ENCODE measurements around the gene CORIN. TPM values are rescaled to one million over a fixed set of nuclear protein-coding genes. Genes with fewer than 3 reads are reported as not detected.

The CORIN gene
- total and polyA plus RNA-seq, 8 donors: 0.31 to 1.7 (median 0.39) TPM; not detected in 2

GRCh38 chr4:47852136-47852535, 14.3 kb upstream of the CORIN start:
- H3K4me3 ChIP-seq: no peak overlapping the region
- peaks cover 4 to 55% (median 43%) of the 10 kb centered on the region in 4 donors for H3K36me3 ChIP-seq
- H3K27me3 ChIP-seq: no peaks in the 10 kb centered on the region
- DNase-seq: peak in 1 of 2 donors; percentile 5
- intact Hi-C loops (cut with DNase I; ENCODE audit: low total_unique reads): no loop called here
- no peaks in the 10 kb centered on the region for H3K9me3 ChIP-seq
- H3K4me1 ChIP-seq: no peaks in the 10 kb centered on the region
- WGBS, 5 donors: 76 to 88% (median 79%) methylated on average over 1 of the region's 1 CpG
- TF ChIP-seq POLR2AphosphoS5 (IDR thresholded peaks at IDR 0.05): no peak
- TF ChIP-seq POLR2A (IDR thresholded peaks at IDR 0.05): no peak
- no peak overlapping the region for H3K27ac ChIP-seq

- TF ChIP-seq, protein P1, sequence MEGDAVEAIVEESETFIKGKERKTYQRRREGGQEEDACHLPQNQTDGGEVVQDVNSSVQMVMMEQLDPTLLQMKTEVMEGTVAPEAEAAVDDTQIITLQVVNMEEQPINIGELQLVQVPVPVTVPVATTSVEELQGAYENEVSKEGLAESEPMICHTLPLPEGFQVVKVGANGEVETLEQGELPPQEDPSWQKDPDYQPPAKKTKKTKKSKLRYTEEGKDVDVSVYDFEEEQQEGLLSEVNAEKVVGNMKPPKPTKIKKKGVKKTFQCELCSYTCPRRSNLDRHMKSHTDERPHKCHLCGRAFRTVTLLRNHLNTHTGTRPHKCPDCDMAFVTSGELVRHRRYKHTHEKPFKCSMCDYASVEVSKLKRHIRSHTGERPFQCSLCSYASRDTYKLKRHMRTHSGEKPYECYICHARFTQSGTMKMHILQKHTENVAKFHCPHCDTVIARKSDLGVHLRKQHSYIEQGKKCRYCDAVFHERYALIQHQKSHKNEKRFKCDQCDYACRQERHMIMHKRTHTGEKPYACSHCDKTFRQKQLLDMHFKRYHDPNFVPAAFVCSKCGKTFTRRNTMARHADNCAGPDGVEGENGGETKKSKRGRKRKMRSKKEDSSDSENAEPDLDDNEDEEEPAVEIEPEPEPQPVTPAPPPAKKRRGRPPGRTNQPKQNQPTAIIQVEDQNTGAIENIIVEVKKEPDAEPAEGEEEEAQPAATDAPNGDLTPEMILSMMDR (IDR thresholded peaks at IDR 0.05): no peak
- no peak for TF ChIP-seq POLR2AphosphoS5 (IDR thresholded peaks at IDR 0.05)
- TF ChIP-seq EP300 (IDR thresholded peaks at IDR 0.05): no peak
- TF ChIP-seq POLR2A (IDR thresholded peaks at IDR 0.05): no peak
- 62 to 76% (median 70%) methylated on average over 1 of the region's 1 CpG for WGBS, 5 donors
Measured at GRCh38 chr4:47849466-47849865, 11.6 kb upstream of the CORIN start.

GRCh38 chr4:47848041-47848440, 10.2 kb upstream of the CORIN start:
- DNase-seq: no peak
- Histone ChIP-seq H3K27ac (no peak overlapping the region), H3K27me3 (no peaks in the 10 kb centered on the region), H3K36me3 (peaks cover 4 to 61% (median 52%) of the 10 kb centered on the region in 4 donors), H3K4me1 (no peaks in the 10 kb centered on the region), H3K4me3 (no peak overlapping the region), H3K9me3 (no peaks in the 10 kb centered on the region)
- intact Hi-C loops (cut with DNase I; ENCODE audit: low total_unique reads): no loop called here
- TF ChIP-seq EP300 (IDR thresholded peaks at IDR 0.05) (no peak), POLR2AphosphoS5 (IDR thresholded peaks at IDR 0.05) (no peak), POLR2A (IDR thresholded peaks at IDR 0.05) (no peak)
- TF ChIP-seq, protein P1 (IDR thresholded peaks at IDR 0.05): no peak
- WGBS, 5 donors: 80 to 92% (median 90%) methylated on average over 2 of the region's 2 CpGs

More at GRCh38 chr4:47849466-47849865, 11.6 kb upstream of the CORIN start:
- H3K36me3 ChIP-seq: peaks cover 4 to 61% (median 51%) of the 10 kb centered on the region in 4 donors
- H3K27me3 ChIP-seq: no peaks in the 10 kb centered on the region
- no peaks in the 10 kb centered on the region for H3K9me3 ChIP-seq
- intact Hi-C loops (cut with DNase I; ENCODE audit: low total_unique reads): no loop called here
- no peak for DNase-seq
- no peaks in the 10 kb centered on the region for H3K4me1 ChIP-seq
- no peak overlapping the region for H3K4me3 ChIP-seq
- H3K27ac ChIP-seq: no peak overlapping the region

- Histone ChIP-seq H3K27me3 (no peaks in the 10 kb centered on the region), H3K9me3 (no peaks in the 10 kb centered on the region), H3K4me1 (peaks cover under 1 to 5% (median 4%) of the 10 kb centered on the region in 4 donors), H3K4me3 (no peak overlapping the region), H3K27ac (no peak overlapping the region), H3K36me3 (peaks cover 0 to 45% (median 37%) of the 10 kb centered on the region in 4 donors)
- no peak for TF ChIP-seq EP300 (IDR thresholded peaks at IDR 0.05)
- TF ChIP-seq, protein P1 (IDR thresholded peaks at IDR 0.05): no peak
- TF ChIP-seq POLR2AphosphoS5 (IDR thresholded peaks at IDR 0.05): no peak
- TF ChIP-seq POLR2A (IDR thresholded peaks at IDR 0.05): no peak
- intact Hi-C loops (cut with DNase I; ENCODE audit: low total_unique reads): no loop called here
- no peak for DNase-seq
Measured at GRCh38 chr4:47842985-47843384, 5.1 kb upstream of the CORIN start.

DNA sequence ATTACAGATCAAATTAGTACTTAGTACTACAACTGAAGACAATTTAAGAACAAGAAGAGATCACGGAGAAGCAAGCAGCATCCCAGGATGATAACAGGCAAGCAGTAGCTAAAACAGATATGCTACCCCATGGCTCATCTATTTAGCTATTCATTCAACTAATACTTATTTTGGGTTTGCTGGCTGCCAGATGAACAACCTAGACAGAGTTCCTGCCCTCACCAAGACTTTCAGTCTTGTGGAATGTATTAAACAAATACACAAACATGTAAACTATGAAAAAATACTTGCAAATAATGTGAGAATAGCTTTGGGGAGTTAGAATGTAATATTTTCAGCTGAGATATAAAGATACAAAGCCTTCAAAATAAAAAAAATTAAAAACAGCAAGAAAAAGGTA, 2.4 kb upstream of the CORIN start:
- Histone ChIP-seq H3K27me3 (peaks cover 0 to 15% (median 9%) of the 10 kb centered on the region in 3 donors), H3K36me3 (peaks cover 0 to 29% (median 23%) of the 10 kb centered on the region in 4 donors), H3K27ac (no peak overlapping the region), H3K4me1 (peaks cover 21 to 32% (median 28%) of the 10 kb centered on the region in 4 donors), H3K4me3 (no peak overlapping the region), H3K9me3 (no peaks in the 10 kb centered on the region)
- TF ChIP-seq POLR2A (IDR thresholded peaks at IDR 0.05) (no peak), POLR2AphosphoS5 (IDR thresholded peaks at IDR 0.05) (no peak), EP300 (IDR thresholded peaks at IDR 0.05) (no peak)
- TF ChIP-seq, protein P1 (IDR thresholded peaks at IDR 0.05): no peak
- intact Hi-C loops (cut with DNase I; ENCODE audit: low total_unique reads): no loop called here
- DNase-seq: no peak
- WGBS, 5 donors: 86 to 97% (median 91%) methylated on average over 1 of the region's 1 CpG

Measured in stomach (tissue), 9 donors.